ENCODE measurements around the gene CEMIP2.

The CEMIP2 gene

DNA sequence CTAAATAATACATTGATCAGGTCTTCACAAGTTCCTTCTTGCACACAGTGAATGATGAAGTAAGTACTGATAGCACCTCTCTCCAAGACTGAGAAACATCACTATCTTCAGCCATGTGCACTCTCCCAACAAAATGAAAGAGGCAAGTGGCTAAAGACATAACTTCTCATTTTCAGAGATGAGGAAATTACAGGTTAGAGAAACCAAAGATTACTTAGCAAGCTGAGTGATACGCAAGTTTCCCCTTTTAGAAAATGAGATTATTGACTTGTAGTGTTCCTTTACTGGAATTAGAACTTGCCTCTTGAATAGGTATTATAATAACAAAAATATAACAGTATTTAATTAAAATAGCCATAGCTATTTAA lies 21.6 kb downstream of the CEMIP2 start:
- no peak for DNase-seq (ENCODE audit: low spot score)

DNA sequence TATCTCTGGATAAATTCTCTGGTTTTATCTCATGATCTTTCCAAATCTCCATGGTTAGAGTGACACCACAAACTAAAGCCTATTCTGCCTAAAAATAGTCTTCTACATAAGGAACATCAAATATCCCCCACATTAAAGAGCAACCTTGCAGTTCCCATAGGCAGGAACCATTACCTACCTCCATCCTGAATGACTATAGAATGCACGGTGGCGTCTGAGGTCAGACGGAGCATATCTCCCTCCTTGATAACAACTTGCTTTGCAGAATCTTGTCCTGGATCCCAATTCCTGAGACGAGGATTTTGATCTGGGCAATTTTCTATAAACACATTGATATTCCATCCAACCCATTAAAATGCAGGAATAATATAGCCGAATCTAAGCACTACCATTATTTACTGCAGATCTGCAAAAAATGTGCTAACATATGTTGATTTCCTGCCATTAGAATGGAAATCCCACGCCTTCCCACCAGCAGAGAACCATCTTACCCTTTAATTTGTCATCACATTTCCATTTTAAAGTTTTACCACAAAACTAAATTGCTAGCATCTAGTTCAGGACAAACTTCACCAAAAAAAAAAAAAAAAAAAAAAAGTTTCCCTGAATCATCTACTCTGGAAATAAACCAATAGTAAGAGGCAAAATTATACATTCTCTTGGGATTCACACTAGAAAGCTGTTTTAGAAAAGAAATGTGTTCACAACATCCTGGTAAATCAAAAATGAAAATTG lies 22.1 kb downstream of the CEMIP2 start:
- DNase-seq (ENCODE audit: low spot score) = no peak

GRCh38 chr9:71744754-71745521 lies 23.4 kb downstream of the CEMIP2 start:
- no peak for DNase-seq (ENCODE audit: low spot score)

GRCh38 chr9:71743882-71744281 lies 24.4 kb downstream of the CEMIP2 start:
- DNase-seq (ENCODE audit: low spot score) = no peak

DNA sequence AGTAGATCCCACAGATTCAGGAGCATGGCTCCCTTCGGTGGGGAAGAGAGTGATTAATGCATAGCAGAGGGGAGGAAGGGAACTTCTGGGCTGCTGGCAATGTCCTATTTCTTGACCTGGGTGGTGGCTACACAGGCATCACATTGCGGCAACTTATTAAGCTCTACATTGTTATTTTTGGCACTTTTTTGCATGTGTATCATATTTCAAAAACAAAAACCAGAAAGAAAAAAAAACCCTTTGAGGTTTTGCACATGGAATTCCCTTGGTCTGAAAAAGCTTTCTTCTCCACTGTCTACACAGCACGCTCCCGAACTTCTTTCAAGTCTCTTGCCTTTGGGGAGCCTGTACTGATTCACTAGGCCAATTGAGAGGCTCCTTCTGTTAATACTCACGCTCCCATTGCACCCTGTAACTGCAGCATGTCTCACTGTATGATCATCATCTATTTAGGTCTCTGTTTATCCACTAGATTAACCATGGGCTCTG lies 25.1 kb downstream of the CEMIP2 start:
- DNase-seq (ENCODE audit: low spot score) = no peak

- DNase-seq (ENCODE audit: low spot score) = no peak
Observed at GRCh38 chr9:71742703-71743102, 25.6 kb downstream of the CEMIP2 start.

DNA sequence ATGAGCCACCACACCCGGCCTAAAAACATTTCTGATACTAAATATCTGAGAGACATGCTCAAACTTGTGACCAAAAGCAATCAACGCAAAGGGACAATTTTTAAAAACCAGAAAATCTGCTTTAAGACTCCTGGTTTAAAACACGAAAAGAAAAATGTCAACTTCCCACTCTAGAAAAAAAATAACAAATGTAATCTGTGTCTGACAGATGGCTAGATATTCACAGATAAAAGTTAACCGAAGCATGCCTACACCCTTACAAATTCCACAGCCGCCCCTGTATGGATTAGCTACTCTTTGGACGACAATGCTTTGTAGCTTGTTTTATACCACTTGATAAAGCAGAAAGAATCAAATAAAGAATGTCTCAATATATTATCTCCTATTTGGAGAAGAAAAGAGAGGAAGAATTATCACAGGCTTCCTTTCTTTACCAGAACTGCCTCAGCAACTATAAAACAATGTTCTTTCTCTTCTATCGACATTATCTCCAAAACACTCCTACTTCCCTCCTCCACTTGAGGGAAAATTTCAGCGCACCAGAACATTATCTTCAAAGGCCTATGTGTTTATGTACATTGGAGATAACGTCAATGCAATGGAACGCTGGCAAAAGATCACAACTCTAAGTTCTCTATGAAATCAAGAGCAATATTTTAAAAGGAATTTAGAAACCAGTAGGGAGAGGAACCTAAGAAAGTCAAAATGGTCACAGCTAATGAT lies 26.2 kb downstream of the CEMIP2 start:
- DNase-seq (ENCODE audit: low spot score) = no peak

DNA sequence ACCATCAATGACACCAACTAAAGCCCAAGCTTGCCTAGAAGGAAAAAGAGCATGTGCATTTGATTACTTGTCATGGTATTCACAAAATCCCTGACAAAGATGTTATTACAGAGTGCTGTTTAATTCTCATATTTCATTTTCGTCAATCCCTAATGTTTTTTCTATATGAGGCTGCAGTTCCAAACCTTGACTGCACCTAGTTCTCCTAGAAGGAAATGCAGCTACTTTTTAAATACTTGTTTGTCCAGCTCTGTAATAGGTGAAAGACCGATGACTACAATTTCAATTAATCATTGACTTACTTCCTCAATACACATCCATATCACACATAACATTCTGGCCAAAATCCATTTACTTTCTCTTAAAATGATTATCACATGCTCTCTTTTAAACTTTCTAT lies 28.1 kb downstream of the CEMIP2 start:
- no peak for DNase-seq (ENCODE audit: low spot score)

DNA sequence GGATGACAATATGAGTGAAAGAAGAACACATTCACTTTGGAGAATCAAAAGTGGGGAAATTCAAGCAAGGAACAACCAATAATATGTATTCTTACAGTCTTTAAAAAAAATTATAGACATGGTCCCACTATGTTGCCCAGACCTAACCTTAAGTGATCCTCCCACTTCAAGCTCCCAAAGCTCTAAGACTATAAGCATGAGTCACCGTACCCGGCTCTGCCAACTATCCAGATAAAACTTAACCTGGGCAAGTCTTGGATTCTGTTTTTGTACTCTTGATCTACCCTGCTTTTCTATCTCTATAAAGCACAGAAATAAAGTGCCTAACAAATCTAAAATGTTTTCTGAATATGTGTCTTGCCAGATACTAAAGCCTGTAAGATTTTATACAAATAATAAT lies 30.9 kb downstream of the CEMIP2 start:
- DNase-seq (ENCODE audit: low spot score) = no peak

- DNase-seq (ENCODE audit: low spot score) = no peak
Observed at GRCh38 chr9:71736236-71736635, 32.1 kb downstream of the CEMIP2 start.

- no peak for DNase-seq (ENCODE audit: low spot score)
Observed at GRCh38 chr9:71734950-71735349, 33.4 kb downstream of the CEMIP2 start.

DNA sequence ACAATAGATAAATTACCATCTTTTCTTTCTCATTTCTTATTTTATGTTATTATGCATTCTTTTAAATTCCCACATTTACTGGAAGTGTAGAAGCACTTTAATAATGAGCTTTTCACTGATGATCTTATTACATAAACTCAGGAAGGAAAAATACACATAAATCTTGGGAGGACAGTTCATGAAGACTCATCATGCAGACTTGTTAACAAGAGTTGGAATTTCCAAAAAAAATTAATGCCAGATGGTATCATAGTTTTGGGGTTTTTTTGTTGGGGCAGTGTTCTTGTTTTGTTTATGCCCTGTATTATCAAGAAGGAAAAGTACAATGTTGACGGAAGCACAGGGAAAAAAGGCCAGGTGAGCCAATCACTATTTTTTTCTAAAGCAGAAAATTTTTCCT lies 35.1 kb downstream of the CEMIP2 start:
- DNase-seq (ENCODE audit: low spot score) = no peak

GRCh38 chr9:71729816-71730526 lies 38.3 kb downstream of the CEMIP2 start:
- no peak for DNase-seq (ENCODE audit: low spot score)

- DNase-seq (ENCODE audit: low spot score) = no peak
Observed at GRCh38 chr9:71726723-71727122, 41.6 kb downstream of the CEMIP2 start.

DNA sequence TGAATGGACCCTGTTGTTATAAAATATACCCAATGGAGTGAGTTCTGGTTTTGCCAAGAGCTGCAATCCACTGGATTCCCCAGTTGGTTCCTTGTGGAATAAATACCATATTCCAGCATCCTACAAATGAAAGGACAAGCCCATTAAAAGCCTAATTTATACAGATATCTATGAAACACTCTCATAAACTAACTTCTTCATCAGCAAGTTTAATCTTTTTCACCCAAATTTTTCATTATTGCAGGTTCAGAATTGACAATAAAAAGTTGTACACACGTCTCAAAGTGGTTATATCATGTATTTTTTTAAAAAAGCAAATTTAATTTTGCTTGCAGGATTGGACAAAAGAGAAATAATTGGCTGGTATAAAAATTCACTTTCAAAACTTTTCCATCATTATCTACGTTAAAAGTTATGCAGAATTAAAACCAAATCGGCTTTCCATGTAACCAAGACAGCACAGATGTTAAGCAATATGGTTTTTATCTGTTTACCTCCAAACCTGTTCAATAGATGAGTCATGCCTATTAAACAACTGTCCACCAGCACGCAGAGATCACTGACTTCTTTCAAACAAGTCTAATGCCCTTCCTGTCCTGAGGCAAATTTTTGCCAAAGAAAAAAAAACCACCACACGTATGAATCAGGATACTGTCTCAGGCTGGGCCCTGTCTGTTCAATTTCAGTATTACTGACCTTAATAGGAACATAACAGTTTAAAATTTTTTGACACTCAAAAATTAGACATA lies 42.5 kb downstream of the CEMIP2 start:
- no peak for DNase-seq (ENCODE audit: low spot score)

DNA sequence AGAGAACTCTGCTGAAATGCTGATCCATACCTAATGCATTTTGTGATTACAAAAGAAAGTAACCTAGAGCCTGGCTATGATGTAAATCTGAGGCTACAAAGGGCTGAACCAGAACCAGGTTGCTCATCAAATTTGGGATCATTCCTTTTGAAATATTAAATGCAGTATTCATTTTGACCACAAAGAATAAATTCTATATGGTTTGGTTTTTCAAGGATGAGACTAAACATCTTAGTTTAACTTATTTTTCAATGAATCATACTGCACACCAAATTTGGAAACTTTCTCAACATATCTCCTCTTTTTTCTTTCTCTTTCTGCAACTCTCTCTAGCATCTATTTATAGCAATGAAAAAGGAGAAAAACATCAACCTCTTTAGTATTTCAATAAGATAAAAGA lies 46.5 kb downstream of the CEMIP2 start:
- no peak for DNase-seq (ENCODE audit: low spot score)

DNA sequence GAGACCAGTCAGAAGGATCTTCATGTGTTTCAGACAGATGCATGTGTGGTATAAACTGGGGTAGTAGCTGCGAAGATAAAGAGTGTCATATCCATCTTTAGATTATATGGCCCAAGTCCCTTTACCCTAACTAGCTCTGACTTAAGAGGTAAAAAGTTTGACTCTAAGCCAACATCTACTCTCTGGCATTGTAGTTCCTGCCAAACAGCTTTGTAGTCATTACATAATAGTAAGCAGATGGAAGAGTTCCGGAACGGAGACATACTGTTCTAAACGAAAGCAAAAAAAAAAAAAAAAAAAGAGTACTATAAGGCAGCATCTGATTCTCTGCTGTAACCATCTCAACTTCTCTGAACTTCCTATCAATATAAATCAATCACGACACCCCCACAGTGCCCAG lies 48.8 kb downstream of the CEMIP2 start:
- DNase-seq (ENCODE audit: low spot score) = no peak

- DNase-seq (ENCODE audit: low spot score) = no peak
Observed at GRCh38 chr9:71719088-71719487, 49.2 kb downstream of the CEMIP2 start.

- no peak for DNase-seq (ENCODE audit: low spot score)
Observed at GRCh38 chr9:71716138-71716909, 52.0 kb downstream of the CEMIP2 start.

- no peak for DNase-seq (ENCODE audit: low spot score)
Observed at GRCh38 chr9:71710856-71711255, 57.5 kb downstream of the CEMIP2 start.

Measured in SK-N-DZ (cell line).